ENCODE data around the gene UNC80. TPM values are rescaled to one million over a fixed set of nuclear protein-coding genes. Genes with fewer than 3 reads are reported as not detected.

UNC80 gene
- total RNA-seq, 4 donors from 2014 or later = 0.02 to 0.62 (median 0.15) TPM; not detected in 1

GRCh38 chr2:209976698-209977385 lies 205.2 kb downstream of the UNC80 start:
- no peak overlapping the region for H3K4me3 ChIP-seq (ENCODE audit: low read depth, poor library complexity, severe bottlenecking)
- TF ChIP-seq, protein P1, sequence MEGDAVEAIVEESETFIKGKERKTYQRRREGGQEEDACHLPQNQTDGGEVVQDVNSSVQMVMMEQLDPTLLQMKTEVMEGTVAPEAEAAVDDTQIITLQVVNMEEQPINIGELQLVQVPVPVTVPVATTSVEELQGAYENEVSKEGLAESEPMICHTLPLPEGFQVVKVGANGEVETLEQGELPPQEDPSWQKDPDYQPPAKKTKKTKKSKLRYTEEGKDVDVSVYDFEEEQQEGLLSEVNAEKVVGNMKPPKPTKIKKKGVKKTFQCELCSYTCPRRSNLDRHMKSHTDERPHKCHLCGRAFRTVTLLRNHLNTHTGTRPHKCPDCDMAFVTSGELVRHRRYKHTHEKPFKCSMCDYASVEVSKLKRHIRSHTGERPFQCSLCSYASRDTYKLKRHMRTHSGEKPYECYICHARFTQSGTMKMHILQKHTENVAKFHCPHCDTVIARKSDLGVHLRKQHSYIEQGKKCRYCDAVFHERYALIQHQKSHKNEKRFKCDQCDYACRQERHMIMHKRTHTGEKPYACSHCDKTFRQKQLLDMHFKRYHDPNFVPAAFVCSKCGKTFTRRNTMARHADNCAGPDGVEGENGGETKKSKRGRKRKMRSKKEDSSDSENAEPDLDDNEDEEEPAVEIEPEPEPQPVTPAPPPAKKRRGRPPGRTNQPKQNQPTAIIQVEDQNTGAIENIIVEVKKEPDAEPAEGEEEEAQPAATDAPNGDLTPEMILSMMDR (IDR thresholded peaks at IDR 0.05) = no peak
- TF ChIP-seq POLR2A (IDR thresholded peaks at IDR 0.05) = no peak
- WGBS, 2 donors = 80 to 84% methylated on average over 9 of the region's 9 CpGs
- no peak for DNase-seq (ENCODE audit: low spot score in 2 of 2)
- intact Hi-C loops (cut with DNase I; ENCODE audit: low total_unique reads) = loop anchor here (5.0 kb wide), 1 partner anchor 220 kb away; no protein-coding TSS in a partner anchor

- 87 to 92% methylated on average over 2 of the region's 2 CpGs for WGBS, 2 donors
- TF ChIP-seq, protein P1 (IDR thresholded peaks at IDR 0.05) = no peak
- TF ChIP-seq POLR2A (IDR thresholded peaks at IDR 0.05) = no peak
- intact Hi-C loops (cut with DNase I; ENCODE audit: low total_unique reads) = loop anchor here (5.0 kb wide), 1 partner anchor 220 kb away; no protein-coding TSS in a partner anchor
- no peak overlapping the region for H3K4me3 ChIP-seq (ENCODE audit: low read depth, poor library complexity, severe bottlenecking)
- no peak for DNase-seq (ENCODE audit: low spot score in 2 of 2)
Measured at GRCh38 chr2:209977386-209978239, 206.0 kb downstream of the UNC80 start.

GRCh38 chr2:209984291-209984690 lies 212.7 kb downstream of the UNC80 start:
- DNase-seq (ENCODE audit: low spot score in 2 of 2) = no peak
- H3K4me3 ChIP-seq (ENCODE audit: low read depth, poor library complexity, severe bottlenecking) = no peak overlapping the region
- intact Hi-C loops (cut with DNase I; ENCODE audit: low total_unique reads) = no loop called here
- WGBS, 2 donors = 90 to 94% methylated on average over 2 of the region's 2 CpGs
- TF ChIP-seq POLR2A (IDR thresholded peaks at IDR 0.05) = no peak
- TF ChIP-seq, protein P1 (IDR thresholded peaks at IDR 0.05) = no peak

DNA sequence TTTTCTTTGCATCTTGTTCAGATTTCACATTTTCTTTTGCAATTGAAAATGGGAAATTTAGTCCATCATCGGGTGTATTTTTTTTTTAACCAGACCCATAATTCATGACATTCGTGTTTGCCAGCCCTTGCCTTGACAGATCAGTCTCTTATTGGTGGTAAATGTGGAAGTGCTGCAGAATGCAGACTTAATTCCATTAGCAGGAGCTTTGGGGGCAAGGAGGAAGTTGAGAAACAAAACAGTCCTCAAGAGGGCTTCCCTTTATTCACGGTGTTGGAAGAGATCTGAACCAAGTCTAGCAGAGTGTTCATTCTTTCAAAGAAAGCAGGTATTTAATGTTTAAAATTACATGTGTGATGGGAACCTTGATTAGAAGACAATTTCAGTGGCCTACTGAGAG lies 214.2 kb downstream of the UNC80 start:
- no peak for DNase-seq (ENCODE audit: low spot score in 2 of 2)
- no peak overlapping the region for H3K4me3 ChIP-seq (ENCODE audit: low read depth, poor library complexity, severe bottlenecking)
- no peak for TF ChIP-seq POLR2A (IDR thresholded peaks at IDR 0.05)
- TF ChIP-seq, protein P1 (IDR thresholded peaks at IDR 0.05) = no peak
- intact Hi-C loops (cut with DNase I; ENCODE audit: low total_unique reads) = no loop called here
- 71 to 72% methylated on average over 3 of the region's 3 CpGs for WGBS, 2 donors

DNA sequence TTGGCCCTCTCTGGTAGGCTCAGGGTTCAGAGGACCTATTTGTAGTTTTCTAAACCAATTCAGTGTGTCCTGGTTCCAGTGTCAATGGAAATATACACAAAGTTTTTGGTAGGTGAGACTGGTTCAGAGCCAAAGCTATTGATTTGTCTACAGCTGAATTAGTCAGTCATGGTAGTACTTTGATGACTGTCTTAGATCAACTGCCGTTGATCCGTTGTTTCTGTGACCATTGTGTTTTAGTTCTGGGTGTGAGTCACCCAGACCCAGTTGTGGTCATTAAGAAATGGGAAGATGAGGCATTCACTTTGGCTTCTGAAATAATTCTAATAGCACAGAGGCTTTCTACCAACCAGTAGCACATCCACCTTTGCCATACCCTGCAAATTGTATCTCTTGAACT lies 214.8 kb downstream of the UNC80 start:
- H3K4me3 ChIP-seq (ENCODE audit: low read depth, poor library complexity, severe bottlenecking) = no peak overlapping the region
- WGBS, 2 donors = 80 to 94% methylated on average over 2 of the region's 2 CpGs
- TF ChIP-seq, protein P1 (IDR thresholded peaks at IDR 0.05) = no peak
- no peak for TF ChIP-seq POLR2A (IDR thresholded peaks at IDR 0.05)
- DNase-seq (ENCODE audit: low spot score in 2 of 2) = no peak
- intact Hi-C loops (cut with DNase I; ENCODE audit: low total_unique reads) = no loop called here

Measured in lower leg skin (tissue), 4 donors.